ENCODE results near the gene DUOX1.
"Not testable (repeated sequence)": the region's sequence is repeated elsewhere in the genome, so short reads cannot be mapped to it uniquely, and the experiment has no call there.

DUOX1 gene

DNA sequence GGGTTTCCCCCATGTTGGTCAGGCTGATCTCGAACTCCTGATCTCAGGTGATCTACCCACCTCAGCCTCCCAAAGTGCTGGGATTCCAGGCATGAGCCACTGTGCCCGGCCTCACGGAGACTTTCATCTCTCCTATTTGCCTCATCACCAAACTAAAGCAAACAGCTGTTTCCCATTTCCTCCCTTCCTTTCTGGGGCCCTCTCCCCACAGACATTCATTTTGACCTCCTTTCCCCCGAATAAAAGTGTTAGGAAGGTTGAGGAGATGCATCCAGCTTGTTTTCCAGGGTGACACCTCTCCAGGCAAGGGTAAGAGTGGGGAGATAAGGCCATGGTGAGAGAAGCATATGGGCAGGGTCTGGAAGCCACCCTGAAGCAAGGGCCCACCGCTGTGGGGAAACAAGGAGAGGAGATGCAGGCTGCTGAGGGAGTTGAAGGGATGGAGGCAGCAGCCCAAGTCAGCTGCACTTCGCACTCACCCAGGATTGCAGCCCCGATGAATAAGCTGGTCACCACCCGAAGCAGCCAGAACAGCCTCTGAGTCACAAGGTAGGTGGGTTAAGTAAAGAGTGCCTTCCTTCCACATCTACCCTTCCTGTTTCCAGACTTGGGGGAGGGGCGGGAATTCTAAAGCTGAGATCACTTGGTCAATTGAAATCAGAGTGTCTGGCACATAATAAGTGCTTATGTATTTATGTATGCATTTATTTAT, 7.9 kb upstream of the DUOX1 start:
- no peak for DNase-seq (ENCODE audit: low spot score)

- DNase-seq (ENCODE audit: low spot score): no peak
These were observed 7.1 kb upstream of the DUOX1 start for GRCh38 chr15:45122719-45123118.

GRCh38 chr15:45123397-45123796, 6.4 kb upstream of the DUOX1 start:
- no peak for DNase-seq (ENCODE audit: low spot score)

DNA sequence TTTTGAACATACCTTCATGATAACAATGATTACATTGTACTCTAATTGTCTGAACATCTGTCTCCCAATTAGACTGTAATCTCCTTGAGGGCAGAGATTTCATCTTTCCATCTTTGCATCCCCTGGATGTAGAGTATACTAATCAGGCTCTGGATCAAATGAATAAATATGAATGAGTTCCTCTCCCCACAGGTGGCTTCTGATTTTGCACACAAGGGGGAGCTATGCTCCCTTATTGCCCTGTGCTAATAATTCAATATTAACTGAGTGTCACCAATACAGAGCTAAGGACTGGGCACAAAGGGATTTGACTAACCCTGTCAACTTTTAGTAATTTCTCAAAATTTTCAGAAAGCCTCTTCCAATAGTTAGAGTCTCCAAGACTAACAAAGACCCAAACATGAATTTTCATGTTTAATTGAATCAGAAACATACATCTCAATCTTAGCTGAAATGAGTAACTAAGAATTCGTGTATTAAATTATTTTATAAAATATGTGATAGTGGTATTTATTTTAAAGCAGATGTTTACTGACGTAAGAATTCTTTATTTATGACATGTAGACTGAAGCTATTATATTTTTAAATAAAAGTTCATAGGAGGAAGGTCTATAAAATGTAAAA, 3.1 kb upstream of the DUOX1 start:
- no peak for DNase-seq (ENCODE audit: low spot score)

- DNase-seq (ENCODE audit: low spot score): no peak
These were observed 689 bp upstream of the DUOX1 start for GRCh38 chr15:45128971-45129639.

GRCh38 chr15:45130291-45131000, 652 bp downstream of the DUOX1 start:
- DNase-seq (ENCODE audit: low spot score): no peak

DNA sequence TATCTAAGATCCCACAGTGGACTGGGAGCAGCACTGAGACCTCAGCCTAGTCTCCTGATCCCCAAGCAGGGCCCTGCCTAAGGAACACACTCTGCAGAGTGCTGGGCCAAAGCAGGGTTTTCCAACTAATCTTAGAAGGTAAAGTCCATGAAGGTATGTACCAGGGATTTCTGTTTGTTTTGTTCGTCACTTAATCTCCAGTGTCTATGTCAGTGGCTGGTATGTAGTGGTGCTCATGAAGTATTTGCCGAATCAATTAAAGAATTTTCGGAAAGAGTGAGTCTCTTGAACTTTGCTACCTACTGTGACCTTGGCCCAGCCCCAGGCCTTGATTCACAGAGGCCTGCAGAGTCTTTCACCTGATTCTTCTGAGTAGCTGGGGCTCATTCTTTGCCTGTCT, 1.7 kb downstream of the DUOX1 start:
- DNase-seq (ENCODE audit: low spot score): no peak

- DNase-seq (ENCODE audit: low spot score): no peak
These were observed 3.2 kb downstream of the DUOX1 start for GRCh38 chr15:45132844-45133560.

- no peak for DNase-seq (ENCODE audit: low spot score)
These were observed 3.7 kb downstream of the DUOX1 start for GRCh38 chr15:45133561-45133920.

- DNase-seq (ENCODE audit: low spot score): no peak
These were observed 4.3 kb downstream of the DUOX1 start for GRCh38 chr15:45134046-45134445.

GRCh38 chr15:45134682-45135604, 5.1 kb downstream of the DUOX1 start:
- no peak for DNase-seq (ENCODE audit: low spot score)

- not testable (repeated sequence) for DNase-seq (ENCODE audit: low spot score)
These were observed 6.0 kb downstream of the DUOX1 start for GRCh38 chr15:45135705-45136377.

DNA sequence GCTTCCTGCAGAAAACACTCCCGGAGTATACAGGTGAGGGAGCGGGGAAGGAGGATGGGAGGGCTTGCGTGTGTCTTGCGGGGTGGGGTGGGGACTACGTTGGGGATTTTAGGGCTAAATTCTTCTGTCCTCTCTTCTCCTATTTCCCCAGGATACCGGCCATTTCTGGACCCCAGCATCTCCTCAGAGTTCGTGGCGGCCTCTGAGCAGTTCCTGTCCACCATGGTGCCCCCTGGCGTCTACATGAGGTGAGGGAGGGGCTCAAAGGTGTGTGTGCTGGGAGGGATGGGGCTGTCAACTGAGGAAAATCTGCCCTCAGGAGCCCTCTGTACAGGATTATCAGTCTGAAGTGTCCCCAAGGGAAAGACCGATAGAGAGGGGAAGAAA, 6.6 kb downstream of the DUOX1 start:
- no peak for DNase-seq (ENCODE audit: low spot score)

DNA sequence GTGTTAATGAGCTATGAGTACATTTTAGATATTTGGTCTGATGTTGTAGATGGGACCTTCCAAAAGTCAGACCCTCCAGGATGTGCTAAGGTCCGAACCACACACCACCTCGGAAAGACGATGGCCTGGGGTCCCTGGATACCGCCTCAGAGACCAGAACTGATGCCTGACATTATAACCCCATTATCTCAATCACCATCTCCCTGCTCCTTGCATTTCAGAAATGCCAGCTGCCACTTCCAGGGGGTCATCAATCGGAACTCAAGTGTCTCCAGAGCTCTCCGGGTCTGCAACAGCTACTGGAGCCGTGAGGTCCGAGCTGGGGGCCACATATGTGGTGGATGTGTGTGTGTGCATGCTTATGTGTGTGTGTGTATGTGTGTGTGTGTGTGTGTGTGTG, 7.9 kb downstream of the DUOX1 start:
- DNase-seq (ENCODE audit: low spot score): no peak

GRCh38 chr15:45138814-45139765, 9.3 kb downstream of the DUOX1 start:
- DNase-seq (ENCODE audit: low spot score): no peak

DNA sequence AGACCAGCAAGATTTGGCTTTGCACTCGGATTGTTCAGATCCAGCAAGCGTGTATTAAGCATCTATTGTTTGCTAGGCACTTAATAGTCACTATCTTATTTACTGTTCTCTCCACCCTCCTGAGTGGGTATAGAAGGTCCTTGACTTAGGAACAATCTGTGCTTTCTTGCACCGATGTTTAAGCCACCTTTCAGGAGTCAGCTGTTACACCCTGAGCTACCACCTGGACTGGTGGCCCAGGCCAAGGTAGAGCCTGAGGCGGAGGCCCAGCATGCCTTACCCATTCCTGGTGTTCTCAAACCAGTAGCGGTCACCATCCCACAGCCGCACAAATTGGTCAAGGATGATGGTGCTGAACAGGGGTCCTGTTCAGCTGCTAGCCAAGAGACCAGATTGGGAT, 10.0 kb downstream of the DUOX1 start:
- no peak for DNase-seq (ENCODE audit: low spot score)

DNA sequence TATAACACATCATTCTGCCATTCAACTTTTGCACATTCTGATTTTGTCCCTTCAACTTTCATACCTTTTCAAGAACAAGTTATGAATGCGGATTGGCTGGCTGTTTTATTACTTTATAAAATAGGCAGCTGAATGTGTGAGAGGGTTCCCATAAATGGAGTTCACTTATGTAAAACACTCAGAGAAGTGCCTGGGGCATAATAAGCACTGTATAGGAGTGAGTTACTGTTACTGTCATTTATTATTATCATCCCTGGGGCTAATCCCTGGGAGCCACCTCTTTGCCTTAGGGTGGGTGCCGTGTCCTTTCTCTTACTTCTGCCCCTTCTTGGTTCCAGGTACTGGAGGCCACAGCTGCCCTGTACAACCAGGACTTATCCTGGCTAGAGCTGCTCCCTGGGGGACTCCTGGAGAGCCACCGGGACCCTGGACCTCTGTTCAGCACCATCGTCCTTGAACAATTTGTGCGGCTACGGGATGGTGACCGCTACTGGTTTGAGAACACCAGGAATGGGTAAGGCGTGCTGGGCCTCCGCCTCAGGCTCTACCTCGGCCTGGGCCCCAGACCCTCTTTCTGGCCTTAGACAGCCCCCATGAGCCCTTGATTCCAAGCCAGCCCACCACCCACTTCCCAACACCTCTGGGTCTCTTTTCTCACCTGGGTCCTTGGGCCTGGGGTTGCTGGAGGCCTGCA, 10.9 kb downstream of the DUOX1 start:
- no peak for DNase-seq (ENCODE audit: low spot score)

DNA sequence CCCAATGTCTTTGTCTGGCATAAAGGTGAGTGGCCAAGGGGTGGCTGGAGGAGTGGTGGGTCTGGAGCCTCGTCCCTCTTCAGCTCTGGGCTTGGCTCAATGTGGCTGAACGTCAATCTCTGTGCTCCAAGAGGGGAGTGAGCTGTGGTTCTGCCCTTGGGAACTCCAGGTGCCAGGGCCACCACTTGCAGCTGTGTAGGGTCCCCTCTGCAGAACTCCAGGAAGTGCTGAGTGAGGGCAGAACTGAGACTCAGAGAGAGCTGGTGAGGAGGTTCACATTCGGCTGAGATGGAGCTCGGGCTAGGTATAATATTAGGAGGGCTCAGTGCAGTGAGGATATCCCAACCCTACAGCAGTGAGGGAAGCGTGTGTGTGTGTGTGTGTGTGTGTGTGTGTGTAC, 11.6 kb downstream of the DUOX1 start:
- DNase-seq (ENCODE audit: low spot score): no peak

DNA sequence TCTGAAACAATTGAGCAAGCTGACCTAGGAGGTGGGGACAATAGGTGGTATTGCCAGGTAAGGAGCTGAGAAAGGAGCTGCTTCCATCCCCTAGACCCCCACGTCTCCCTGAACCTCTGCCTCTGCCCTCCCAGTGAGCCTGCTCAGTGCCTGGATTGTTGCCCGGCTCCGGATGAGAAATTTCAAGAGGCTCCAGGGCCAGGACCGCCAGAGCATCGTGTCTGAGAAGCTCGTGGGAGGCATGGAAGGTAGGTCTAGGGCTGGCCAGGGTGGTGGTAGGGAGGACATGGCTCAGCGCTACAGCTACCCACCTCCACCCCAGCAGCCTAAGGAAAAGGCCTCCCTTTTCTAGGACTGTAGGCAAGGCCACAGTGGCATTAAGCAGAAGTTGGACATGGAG, 13.3 kb downstream of the DUOX1 start:
- DNase-seq (ENCODE audit: low spot score): no peak
